DMS114 treated with DMSO at 0.1 percent for 48 hours (cell line): ENCODE measurements around the gene TCF7L2.

Experiments used
- DNase-seq: peaks from one replicate; lab custom pipeline; 2025; ENCODE audit not compliant: unreplicated experiment; lab: John Stamatoyannopoulos, UW

TCF7L2 gene

DNA sequence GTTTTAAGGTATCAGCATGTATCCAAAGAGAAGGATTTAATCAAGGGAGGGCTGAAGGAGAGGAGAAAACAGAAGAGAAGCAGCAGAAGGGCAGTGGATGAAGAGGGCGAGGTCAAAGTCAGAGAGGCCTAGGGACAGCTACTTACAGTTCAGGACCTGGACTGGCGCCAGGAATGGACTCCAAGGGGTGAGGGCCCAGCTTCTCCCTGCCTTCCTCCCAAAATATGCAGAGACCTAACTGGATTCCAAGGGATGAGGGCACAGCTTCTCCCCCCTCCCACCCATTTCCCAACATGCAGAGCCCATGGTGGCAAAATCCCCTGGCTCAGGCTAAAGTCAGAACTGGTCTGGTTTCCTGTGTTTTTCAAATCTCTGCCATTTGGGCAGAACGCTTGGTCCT lies 3.4 kb upstream of the TCF7L2 start:
- DNase-seq: no peak

DNA sequence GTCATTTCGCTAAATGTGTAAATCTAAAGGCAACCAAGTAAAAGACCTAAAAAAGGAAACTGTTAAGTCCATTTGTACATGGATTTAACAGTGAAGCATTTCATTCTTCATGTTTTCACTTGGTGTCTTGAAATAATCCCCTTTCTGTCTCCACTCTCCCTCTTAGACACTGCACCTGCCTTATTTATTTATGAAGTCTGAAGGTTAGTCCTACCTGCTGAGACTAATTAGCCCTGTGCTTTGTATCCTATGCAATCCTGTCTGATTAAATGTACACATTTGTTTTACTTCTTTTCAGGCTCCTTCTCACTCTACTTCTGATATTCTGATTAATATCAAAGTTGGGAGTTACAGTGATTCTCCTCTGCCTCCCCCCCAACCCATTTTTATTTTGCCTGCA lies 1.9 kb upstream of the TCF7L2 start:
- no peak for DNase-seq

DNA sequence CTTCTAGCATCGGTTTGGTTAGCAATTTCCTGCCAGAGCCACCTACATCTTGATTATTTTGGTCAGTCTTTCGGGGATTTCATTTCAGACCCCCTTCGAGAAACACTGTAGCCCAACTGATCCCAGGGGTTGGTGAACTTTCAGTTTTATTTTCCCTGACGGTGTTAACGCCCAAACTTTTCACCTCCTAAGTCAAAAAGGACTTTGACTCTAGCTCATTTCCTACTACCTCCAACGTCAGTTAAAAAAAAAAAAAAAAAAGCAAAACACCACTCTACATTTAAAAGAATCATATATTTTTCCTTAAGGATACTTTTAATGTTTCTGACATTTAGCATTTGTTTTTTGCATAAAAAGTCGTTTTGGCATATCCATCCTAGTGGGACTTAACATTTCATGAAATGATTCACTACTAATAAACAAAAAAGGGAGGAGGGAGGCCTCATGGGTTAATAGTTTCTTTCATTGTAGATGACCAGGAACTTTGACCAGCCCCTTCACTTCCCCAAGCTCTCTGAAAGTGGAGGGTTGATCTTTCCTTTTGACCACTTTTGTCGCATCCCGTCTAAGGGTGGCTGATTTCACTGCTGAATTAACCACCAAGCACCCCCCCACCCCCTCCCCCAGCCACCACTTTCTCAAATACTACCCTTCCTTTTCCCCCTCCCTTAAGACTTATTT lies 764 bp upstream of the TCF7L2 start:
- no peak for DNase-seq

DNA sequence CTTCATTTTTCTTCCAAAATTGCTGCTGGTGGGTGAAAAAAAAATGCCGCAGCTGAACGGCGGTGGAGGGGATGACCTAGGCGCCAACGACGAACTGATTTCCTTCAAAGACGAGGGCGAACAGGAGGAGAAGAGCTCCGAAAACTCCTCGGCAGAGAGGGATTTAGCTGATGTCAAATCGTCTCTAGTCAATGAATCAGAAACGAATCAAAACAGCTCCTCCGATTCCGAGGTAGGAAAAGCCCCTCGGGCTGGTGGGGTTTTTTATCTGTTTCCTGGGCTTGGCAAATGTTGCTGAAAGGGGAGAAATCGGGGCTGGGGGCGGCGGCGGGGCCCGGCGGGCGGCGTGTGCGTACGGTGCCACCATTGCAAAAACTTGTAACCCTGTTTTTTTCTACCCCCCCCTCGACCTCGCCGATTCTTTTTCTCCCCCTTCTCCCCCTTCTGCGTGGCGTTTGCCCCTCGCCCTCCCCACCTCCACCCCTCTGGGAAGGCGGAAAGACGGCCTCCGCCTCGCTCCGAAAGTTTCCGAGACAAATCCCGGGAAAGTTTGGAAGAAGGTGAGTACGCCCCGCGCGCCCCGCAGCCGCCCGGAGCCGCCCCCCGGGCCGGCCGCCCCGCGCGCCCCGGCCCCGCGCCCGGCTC lies 789 bp downstream of the TCF7L2 start:
- no peak for DNase-seq

DNA sequence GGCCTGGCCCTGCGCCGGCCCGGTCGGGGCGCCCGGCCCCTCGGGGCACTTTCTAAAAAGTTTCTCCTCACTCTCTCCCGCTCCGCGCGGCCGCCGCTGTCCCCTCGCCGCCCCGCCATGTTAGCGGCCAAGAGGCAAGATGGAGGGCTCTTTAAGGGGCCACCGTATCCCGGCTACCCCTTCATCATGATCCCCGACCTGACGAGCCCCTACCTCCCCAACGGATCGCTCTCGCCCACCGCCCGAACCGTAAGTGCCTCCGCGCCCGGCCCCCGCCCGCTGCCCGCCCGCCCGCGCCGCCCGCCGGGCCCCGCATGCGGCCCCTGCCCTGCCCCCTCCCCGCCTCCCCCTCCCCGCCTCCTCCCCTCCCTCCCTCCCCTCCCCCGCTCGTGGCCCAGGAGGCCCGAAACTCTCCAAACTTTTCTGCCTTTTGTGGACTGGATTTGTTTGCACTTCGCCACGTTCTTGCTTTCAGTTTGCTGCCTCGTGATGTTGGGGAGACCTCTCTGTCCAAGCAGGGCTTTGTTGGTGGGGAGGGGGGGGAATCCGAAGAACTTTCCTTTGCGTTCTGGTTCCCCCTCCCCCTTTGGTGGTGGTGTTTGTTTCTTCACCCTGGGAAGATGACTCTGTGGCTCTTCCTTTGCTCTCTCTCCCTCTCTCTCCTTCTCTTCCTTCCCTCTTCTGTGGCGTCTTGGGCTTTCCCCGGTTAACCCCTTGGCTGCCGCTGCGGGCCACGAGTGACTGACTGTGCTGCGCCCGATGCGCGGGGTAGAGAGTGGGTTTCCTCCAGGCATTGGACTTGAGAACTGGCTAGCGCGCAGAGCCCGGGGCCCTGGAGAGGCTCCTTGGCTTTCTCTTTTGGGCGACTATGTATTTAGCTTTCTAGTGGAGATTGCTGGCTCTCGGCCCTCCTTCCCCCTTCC lies 1.6 kb downstream of the TCF7L2 start:
- peak; percentile 66 for DNase-seq

DNA sequence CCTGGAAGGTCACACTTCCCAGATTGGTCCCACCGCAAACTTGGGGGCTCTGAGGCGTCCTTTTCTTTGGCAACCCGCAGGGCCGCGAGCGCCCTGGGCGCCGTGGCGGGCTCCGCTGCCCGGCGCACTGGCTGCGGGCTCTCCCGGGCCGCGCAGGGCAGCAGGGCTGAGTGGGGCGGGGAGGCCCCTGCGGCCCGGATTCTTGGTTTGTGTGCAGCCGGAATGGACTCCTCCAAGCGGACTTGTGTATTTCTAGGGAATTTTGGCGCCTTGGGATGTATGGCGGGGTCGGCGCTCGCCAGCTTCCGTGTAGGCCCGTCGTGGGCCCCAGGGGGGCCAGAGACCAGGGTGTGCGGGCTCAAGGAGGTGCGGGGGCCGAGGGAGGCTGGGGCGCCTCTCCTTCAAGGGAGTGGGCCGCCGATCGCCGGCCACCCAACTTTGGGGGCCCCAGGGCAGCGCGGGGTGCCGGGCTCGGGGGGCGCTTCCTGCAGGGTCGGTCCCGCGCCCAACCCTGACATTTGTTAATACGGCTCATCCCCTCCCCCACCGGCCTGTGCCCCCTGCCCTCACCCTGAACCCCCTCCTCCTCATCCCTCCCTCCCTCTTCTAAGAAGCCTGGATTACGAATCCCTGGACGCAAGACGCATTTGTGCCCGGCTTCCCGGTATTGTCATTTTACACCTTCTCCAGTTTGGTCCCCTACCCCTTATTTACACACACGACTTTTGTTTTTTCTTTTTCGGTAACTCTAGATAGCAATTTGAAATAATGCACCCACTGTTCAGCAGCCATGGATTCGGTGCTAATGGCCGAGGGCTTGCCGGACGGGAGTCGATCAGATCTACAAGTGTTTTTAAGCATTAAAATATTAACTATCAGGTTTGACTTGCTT lies 2.5 kb downstream of the TCF7L2 start:
- no peak for DNase-seq

DNA sequence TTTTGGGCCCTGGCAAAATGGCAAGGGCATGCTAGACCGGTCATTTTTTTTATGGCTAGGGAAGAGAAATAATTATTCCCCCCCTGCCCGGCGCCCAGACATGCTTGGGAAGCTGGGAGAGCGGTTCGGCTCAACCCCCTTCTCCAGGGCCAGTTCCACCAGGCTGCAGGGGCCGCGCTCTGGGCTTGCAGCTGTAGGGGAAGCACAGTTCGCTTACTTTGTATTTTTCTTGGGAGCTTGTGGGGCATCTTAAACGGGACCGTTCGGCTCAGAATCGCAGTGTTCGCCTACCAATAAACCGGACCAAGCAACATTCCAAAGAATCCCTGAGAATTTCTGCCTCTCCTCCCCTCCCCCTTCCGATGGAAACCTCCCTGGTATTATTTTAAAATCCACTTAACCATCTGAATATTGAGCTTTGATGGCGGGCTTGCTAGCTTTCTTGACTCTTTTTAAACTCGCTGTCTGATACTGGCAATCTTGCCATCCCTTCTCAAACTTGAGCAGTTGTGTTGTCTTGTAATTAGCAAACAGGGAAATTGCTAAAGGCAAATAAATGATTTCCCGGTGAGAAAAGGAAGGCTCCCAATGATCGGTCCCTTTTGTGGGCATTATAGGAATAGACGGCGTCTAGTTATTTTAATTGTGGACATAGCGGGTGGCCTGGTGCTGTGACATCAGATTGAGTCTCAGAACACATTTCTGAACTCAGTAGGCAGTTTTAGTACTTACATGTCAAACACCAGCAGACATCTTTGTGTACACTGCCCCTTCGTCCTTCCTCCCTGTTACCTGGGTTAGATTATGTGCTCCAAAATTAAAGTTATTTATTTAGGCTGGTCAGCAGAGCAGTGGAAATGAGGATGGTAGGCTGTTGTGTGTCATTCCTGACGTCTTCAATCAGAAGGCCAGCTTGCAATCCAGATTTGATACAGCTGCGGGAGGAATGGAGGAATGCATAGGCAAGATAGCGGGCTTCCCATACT lies 3.4 kb downstream of the TCF7L2 start:
- peak; percentile 44 for DNase-seq

DNA sequence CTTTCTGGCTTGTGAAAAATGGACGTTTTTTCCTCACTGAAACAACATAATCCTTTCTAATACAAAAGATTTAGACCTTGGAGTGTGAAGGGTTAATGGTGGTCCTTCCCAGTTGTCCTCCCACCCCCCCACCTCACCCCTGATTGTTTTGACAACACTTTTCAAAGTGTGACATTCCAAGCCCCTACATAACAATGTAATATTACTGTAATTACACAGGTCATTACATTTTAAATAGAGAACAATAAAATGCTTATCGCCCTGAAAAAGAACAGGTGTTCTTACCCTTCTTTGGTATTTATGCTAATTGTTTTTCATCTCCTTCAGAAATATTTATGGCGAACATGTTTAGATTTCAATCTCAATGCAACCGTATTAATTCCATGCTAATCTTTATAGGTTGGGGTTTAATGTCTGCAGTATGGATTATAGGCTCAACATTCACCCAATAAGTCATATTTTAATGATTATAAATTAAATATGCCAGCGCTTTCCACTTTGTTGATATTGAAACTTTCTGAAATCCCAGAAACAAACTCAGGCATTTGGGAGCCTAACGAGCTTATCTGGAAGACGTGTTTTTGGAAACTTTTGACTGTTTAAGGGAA lies 5.0 kb downstream of the TCF7L2 start:
- DNase-seq: no peak

DNA sequence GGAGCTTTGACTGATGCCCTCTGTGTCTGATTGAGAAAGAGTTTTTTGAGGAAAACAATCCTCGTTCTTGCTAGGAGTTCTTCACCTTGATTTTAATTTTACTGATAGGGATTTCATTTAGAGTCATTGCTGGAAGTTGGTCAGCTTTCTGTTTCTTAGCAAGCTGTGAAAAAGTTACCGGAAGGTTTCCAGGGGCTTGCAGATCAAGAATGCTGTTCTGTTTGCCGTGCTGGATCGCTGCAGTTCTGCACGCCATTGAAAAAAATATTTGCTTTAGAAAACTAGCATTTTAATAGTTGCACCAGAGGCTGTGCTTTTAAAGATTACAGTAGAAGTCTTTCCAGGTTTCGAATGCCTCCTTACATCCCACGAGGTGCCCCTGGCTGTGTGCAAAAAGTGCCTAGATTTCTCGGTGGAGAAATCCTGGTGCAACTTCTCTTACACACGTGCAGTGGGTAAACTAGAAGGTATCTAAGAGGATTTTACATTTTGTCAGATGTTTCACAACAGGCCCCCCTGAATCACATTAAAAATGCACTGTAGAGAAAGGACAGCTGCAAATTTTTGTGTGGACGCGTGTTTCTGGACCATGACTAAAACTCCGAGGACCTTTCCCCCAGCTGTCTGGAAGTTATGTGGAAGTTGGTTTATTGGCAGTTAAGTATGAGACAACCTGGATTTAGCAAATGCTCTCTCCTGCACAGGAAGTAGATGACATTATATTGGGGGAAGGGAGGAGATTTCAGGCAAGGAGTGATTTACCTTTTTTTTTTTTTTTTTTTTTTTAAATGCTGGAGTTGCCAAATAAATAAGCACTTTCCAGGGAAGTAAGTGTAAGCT lies 5.8 kb downstream of the TCF7L2 start:
- DNase-seq: no peak

DNA sequence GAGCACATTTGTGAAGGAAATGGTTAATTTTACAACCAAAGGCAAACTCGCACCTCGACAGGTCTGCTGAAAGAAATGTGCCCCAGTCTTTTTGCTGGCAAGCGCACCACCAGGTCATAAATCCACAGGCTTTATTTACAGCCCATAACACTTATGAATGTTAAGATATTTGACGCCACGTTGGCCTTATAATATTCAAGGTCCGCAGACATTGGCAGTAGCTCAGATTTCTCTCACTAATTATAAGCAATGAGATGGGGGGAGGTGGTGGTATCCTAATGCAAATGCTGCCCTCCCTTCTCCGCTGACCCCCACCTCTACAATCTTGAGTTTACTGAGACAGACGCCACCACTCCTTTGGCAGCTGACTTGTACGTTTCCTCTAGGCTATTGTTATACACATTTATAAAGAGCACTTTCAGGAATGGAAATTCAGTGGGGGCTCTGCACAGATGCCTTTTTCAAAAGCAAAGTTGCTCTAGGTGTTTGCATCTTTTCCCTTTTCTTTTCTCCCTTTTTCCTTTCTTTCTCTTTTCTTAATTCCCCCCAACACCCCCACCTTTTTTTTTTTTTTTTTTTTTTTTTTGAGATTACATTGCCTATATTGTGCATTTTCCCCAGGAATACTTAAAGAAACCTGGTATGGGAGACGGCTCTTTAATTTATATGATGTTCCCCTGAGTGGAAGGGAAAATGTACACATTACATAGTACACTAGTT lies 6.7 kb downstream of the TCF7L2 start:
- DNase-seq: no peak

DNA sequence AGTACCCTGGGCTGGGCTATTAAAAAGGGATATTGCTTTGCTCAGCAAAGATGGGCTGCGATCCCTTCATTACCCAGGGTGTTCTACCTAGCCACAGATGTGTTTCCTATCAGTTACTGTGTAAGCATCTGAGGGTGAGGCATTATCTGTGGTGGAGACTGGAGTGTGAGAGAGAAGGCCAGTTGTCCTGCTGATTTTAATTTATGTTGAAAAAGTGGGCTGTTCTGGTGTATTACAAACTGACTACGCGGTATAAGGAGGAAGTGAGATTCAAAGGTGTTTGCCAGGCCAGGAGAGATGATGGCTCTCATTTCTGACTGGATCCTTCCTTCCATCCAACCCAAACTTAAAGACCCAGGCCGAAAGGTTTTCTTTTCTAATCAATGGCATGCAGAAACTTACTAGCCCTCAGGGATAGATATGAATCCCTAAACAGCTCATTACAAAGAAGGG lies 7.6 kb downstream of the TCF7L2 start:
- no peak for DNase-seq

DNA sequence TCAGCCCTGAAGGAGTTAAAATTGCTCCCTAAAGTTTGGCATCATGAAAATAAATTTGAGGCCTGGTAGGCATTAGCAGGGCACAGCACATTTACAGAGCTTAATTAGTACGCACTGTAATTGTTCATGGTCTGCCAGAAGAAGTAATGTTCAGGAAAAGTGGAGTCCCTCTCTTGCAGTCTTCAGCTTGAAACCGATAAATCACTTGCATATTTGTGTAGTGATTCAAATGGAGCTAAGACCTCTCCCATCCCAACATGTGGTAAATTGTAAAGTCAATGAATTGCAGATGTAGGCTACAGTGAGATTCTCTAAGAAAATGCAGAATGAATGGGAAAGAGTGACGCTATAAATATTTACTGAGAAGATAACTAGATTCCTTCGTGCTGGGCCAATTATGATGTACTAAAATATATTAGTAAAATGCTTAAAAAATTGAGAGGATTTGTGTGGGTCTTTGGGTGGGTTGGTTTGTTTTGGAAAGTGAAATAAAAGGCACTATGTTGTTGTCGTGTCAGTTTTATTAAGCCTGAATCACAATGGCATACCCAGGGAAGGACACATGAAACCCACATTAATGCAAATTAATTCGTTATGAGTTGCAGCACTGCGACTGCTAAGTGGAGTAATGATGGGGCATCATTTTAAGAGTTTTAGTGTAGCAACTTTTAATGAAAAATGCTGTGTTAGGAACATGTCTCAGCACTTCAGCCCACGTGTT lies 8.4 kb downstream of the TCF7L2 start:
- DNase-seq: no peak

DNA sequence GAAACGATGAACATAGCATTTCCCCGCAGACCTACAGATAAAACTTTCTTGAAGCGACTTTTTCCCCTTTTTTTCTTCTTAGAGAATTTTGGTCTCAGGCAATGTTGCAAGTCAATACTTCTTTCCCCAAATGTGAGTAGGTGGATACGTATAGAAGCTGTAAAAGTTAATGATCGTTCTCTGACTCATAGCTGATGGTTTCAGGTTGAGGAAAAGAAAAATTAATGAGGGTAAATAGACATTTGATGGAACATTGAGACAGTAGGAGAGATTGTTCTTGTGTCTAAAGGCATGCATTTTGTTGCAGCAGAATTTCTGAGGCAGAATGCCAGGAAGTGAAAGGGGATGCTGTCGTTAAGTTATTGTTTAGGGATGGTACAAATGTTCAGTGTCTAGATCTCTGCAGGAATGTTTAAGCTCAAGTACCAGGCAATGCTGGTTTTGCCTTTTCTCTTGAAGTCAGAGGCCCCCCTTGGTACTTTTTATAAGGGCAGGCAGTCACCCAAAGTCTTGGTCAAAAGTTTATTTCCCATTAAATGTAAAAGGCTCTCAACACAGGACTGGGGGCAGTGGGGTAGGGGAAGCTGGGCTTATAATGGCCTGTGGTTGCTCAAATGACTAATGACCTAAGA lies 9.3 kb downstream of the TCF7L2 start:
- no peak for DNase-seq

DNA sequence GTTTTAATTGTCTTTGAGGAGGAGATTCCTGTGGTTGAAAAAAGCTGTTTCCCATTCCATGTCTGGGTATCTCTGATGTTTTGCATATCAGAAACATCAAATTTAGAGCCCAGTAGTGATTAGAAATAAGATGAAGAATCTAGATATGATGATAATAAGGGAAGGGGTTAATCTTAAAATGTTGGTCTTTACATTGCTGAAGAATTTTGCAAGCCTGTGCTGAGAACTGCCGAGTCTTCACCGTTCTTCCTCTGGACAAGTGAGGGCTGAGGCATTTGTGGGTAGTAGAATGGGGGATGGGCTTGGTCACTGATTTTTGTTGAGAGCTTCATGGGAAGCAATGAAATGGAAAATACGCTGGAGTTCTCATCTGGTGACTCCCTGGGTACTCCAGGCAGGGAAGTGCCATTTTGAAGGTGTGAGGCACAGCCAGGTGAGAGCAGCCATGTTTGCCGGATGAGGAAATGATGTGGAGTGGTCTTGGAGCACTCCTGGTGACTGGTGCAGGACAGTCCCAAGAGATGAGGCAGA lies 10.2 kb downstream of the TCF7L2 start:
- DNase-seq: no peak

DNA sequence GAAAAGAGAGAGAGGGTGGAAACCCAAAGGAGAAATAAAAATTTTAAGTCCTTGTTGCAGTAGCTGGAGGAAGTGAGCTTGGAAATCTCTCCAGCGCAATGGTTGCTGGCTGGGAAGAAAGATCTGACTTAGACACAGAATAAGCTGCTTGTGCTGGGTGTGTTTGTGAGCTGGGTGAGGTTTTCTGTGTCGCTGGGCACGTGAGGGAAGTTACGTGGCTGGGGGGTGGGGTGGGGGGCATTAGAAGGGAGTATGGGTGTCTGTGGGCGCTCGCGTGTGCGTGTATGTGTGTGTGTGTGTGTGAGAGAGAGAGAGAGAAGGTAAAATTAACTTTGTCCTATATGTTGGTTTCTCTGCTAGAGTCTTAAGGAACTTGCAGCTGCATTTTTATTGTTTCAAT lies 11.6 kb downstream of the TCF7L2 start:
- no peak for DNase-seq

DNA sequence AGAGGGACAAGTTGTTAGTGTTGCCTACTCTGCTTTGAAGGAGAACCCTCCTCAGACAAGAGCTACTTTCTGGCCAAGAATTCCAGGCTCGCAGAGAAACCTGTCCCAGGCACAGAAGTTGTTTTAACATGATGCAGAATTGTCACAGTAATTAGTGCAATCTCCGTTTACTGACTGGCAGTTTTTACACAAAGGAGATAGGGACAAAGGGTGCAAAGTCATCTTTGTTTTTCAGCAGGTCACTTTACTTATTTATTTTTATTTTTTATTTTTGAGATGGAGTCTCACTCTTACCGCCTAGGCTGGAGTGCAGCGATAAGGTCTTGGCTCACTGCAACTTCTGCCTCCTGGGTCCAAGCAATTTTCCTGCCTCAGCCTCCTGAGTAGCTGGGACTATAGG lies 12.3 kb downstream of the TCF7L2 start:
- DNase-seq: no peak
